ENCODE data around the gene PALLD.
A peak's percentile ranks its signal among the peaks of the same experiment; 100 is the strongest.

PALLD gene

GRCh38 chr4:168647646-168648375 lies 151.0 kb downstream of the PALLD start:
- Histone ChIP-seq H4K20me1 (no peaks in the 10 kb centered on the region), H3K4me1 (peaks cover 0 to 11% (median 4%) of the 10 kb centered on the region in 10 experiments; a peak in 6 of 20 replicates), H3K27me3 (no peaks in the 10 kb centered on the region), H3K4me3 (no peak overlapping the region), H3K27ac (no peak overlapping the region), H3K9ac (no peak overlapping the region), H3K4me2 (no peak overlapping the region), H3K9me3 (replicated peaks in 1 of 11) (no peaks in the 10 kb centered on the region), H3K36me3 (no peaks in the 10 kb centered on the region)
- no peak for TF ChIP-seq Cebpa-rat (IDR thresholded peaks at IDR 0.05)

GRCh38 chr4:168648494-168648893 lies 151.6 kb downstream of the PALLD start:
- Histone ChIP-seq H3K4me3 (no peak overlapping the region), H3K36me3 (no peaks in the 10 kb centered on the region), H3K9me3 (replicated peaks in 1 of 11) (no peaks in the 10 kb centered on the region), H3K4me1 (peaks cover 0 to 5% (median under 1%) of the 10 kb centered on the region in 10 experiments; a peak in 6 of 20 replicates), H3K9ac (no peak overlapping the region), H3K27me3 (no peaks in the 10 kb centered on the region), H3K4me2 (no peak overlapping the region), H4K20me1 (no peaks in the 10 kb centered on the region), H3K27ac (no peak overlapping the region)
- TF ChIP-seq Cebpa-rat (IDR thresholded peaks at IDR 0.05), result no peak

- no peaks in the 10 kb centered on the region for H3K9me3 ChIP-seq (replicated peaks in 1 of 11)
- H3K27ac ChIP-seq, result no peak overlapping the region
- no peak overlapping the region for H3K9ac ChIP-seq
- no peaks in the 10 kb centered on the region for H4K20me1 ChIP-seq
- H3K4me3 ChIP-seq, result no peak overlapping the region
- H3K4me1 ChIP-seq, result 0 out of 20 replicates have a peak, but pooled peaks cover 0 to under 1% (median 0%) of the 10 kb centered on the region in 10 experiments
- no peak overlapping the region for H3K4me2 ChIP-seq
- no peaks in the 10 kb centered on the region for H3K36me3 ChIP-seq
- no peak for TF ChIP-seq Cebpa-rat (IDR thresholded peaks at IDR 0.05)
- H3K27me3 ChIP-seq, result no peaks in the 10 kb centered on the region
Observed at GRCh38 chr4:168648929-168649328, 152.1 kb downstream of the PALLD start.

GRCh38 chr4:168651374-168651773 lies 154.5 kb downstream of the PALLD start:
- Histone ChIP-seq H3K36me3 (no peaks in the 10 kb centered on the region), H3K4me3 (no peak overlapping the region), H3K27me3 (no peaks in the 10 kb centered on the region), H3K4me2 (no peak overlapping the region), H3K9ac (no peak overlapping the region), H3K9me3 (replicated peaks in 1 of 11) (no peaks in the 10 kb centered on the region), H4K20me1 (no peaks in the 10 kb centered on the region), H3K27ac (no peak overlapping the region), H3K4me1 (no peaks in the 10 kb centered on the region)
- TF ChIP-seq Cebpa-rat (IDR thresholded peaks at IDR 0.05), result no peak

- Histone ChIP-seq H3K27me3 (no peaks in the 10 kb centered on the region), H3K36me3 (no peaks in the 10 kb centered on the region), H3K9me3 (replicated peaks in 1 of 11) (no peaks in the 10 kb centered on the region), H3K4me1 (no peaks in the 10 kb centered on the region), H3K9ac (no peak overlapping the region), H3K4me2 (no peak overlapping the region), H3K4me3 (no peak overlapping the region), H4K20me1 (no peaks in the 10 kb centered on the region), H3K27ac (no peak overlapping the region)
- TF ChIP-seq Cebpa-rat (IDR thresholded peaks at IDR 0.05), result no peak
Observed at GRCh38 chr4:168651864-168652263, 155.0 kb downstream of the PALLD start.

- no peaks in the 10 kb centered on the region for H4K20me1 ChIP-seq
- no peak for TF ChIP-seq Cebpa-rat (IDR thresholded peaks at IDR 0.05)
- H3K27ac ChIP-seq, result no peak overlapping the region
- H3K4me1 ChIP-seq, result no peaks in the 10 kb centered on the region
- no peak overlapping the region for H3K9ac ChIP-seq
- no peak overlapping the region for H3K4me3 ChIP-seq
- H3K36me3 ChIP-seq, result no peaks in the 10 kb centered on the region
- H3K27me3 ChIP-seq, result no peaks in the 10 kb centered on the region
- H3K9me3 ChIP-seq (replicated peaks in 1 of 11), result no peaks in the 10 kb centered on the region
- H3K4me2 ChIP-seq, result no peak overlapping the region
Observed at GRCh38 chr4:168652755-168653154, 155.9 kb downstream of the PALLD start.

- Histone ChIP-seq H3K27ac (no peak overlapping the region), H3K9ac (no peak overlapping the region), H3K4me2 (no peak overlapping the region), H3K27me3 (no peaks in the 10 kb centered on the region), H3K9me3 (replicated peaks in 1 of 11) (no peaks in the 10 kb centered on the region), H3K4me3 (no peak overlapping the region), H3K4me1 (peaks cover 0 to 4% (median 1%) of the 10 kb centered on the region in 10 experiments; a peak in 5 of 20 replicates), H3K36me3 (no peaks in the 10 kb centered on the region), H4K20me1 (no peaks in the 10 kb centered on the region)
- TF ChIP-seq Cebpa-rat (IDR thresholded peaks at IDR 0.05), result no peak
Observed at GRCh38 chr4:168654104-168654847, 157.4 kb downstream of the PALLD start.

GRCh38 chr4:168654848-168655174 lies 158.0 kb downstream of the PALLD start:
- H3K36me3 ChIP-seq, result no peaks in the 10 kb centered on the region
- H3K4me2 ChIP-seq, result no peak overlapping the region; a peak in 1 of 22 replicates
- no peak overlapping the region for H3K4me3 ChIP-seq

GRCh38 chr4:168655182-168655581 lies 158.3 kb downstream of the PALLD start:
- Histone ChIP-seq H3K36me3 (no peaks in the 10 kb centered on the region), H3K27ac (no peak overlapping the region), H4K20me1 (no peaks in the 10 kb centered on the region), H3K9ac (no peak overlapping the region), H3K27me3 (no peaks in the 10 kb centered on the region), H3K4me1 (peaks cover 0 to 6% (median 2%) of the 10 kb centered on the region in 10 experiments; a peak in 5 of 20 replicates), H3K4me3 (no peak overlapping the region), H3K4me2 (peak overlapping the region in 1 of 11 experiments; percentile 19; a peak in 2 of 22 replicates), H3K9me3 (replicated peaks in 1 of 11) (no peaks in the 10 kb centered on the region)
- no peak for TF ChIP-seq Cebpa-rat (IDR thresholded peaks at IDR 0.05)

More at GRCh38 chr4:168654848-168655174, 158.0 kb downstream of the PALLD start:
- no peak for TF ChIP-seq Cebpa-rat (IDR thresholded peaks at IDR 0.05)
- no peaks in the 10 kb centered on the region for H3K9me3 ChIP-seq (replicated peaks in 1 of 11)
- no peak overlapping the region for H3K9ac ChIP-seq
- H4K20me1 ChIP-seq, result no peaks in the 10 kb centered on the region
- no peaks in the 10 kb centered on the region for H3K27me3 ChIP-seq
- no peak overlapping the region for H3K27ac ChIP-seq
- H3K4me1 ChIP-seq, result peaks cover 0 to 6% (median 2%) of the 10 kb centered on the region in 10 experiments; a peak in 5 of 20 replicates

Measured in BLaER1 treated with 17β-estradiol and CSF1 and Interleukin-3, amounts not matched to agents 10 nM and 100 nM (cell line).